RWPE1 (cell line): ENCODE results near the gene ARHGEF19.

Source experiments
- CTCF ChIA-PET: fragments of 350-600 bp; sonication (Branson Sonifier 250); formaldehyde crosslinking; extraction: SDS; loops from one replicate; lab custom pipeline; 2021; lab: Yijun Ruan, JAX
- POLR2A ChIA-PET: fragments of 400-600 bp; formaldehyde crosslinking; extraction: SDS; loops from one replicate; lab custom pipeline; 2020; ENCODE audit warnings: antibody characterized with exemption; ENCODE audit not compliant: low non-redundant PET; lab: Yijun Ruan, JAX
- DNase-seq: peaks from one replicate; pipeline ENCODE4 v3.0.0; 2012; ENCODE audit warnings: low spot score
- H3K27ac ChIP-seq: fragments of 450-650 bp; 2 replicates; pipeline ENCODE4 v1.5.1; 2017
- TF ChIP-seq, protein P1 (sequence below): fragments of 450-650 bp; conservative IDR thresholded peaks from 2 replicates; pipeline ENCODE4 v1.5.1; 2017; ENCODE audit warnings: low read depth, mild to moderate bottlenecking

The ARHGEF19 gene

GRCh38 chr1:16211824-16212223 is 628 bp downstream of the ARHGEF19 start:
- H3K27ac ChIP-seq: no peak overlapping the region

DNA sequence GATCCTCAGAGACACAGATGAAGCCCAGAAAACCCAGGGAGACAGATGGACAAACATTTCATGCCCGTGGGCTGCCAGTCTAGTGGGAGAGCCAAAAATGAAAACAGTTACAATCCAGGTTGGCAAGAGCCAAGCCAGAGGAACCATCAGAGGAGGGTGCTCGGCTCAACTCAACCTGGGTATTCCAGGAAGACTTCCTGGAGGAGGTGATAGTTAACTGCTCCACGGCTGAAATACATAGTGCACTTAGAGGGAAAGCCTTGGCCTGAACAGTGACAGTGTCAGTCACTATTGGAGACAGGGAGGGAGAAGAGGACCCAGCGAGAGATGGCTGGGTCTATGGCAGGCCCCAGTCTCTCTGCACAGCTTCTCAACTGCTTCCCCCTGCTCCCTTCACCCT is 1.9 kb downstream of the ARHGEF19 start:
- DNase-seq: no peak
- CTCF ChIA-PET: interaction anchor here (0.6 kb wide), 1 partner anchor 153 kb away, joined by 3 read pairs; no protein-coding TSS in a partner anchor
- POLR2A ChIA-PET: no interaction called here
- TF ChIP-seq, protein P1, sequence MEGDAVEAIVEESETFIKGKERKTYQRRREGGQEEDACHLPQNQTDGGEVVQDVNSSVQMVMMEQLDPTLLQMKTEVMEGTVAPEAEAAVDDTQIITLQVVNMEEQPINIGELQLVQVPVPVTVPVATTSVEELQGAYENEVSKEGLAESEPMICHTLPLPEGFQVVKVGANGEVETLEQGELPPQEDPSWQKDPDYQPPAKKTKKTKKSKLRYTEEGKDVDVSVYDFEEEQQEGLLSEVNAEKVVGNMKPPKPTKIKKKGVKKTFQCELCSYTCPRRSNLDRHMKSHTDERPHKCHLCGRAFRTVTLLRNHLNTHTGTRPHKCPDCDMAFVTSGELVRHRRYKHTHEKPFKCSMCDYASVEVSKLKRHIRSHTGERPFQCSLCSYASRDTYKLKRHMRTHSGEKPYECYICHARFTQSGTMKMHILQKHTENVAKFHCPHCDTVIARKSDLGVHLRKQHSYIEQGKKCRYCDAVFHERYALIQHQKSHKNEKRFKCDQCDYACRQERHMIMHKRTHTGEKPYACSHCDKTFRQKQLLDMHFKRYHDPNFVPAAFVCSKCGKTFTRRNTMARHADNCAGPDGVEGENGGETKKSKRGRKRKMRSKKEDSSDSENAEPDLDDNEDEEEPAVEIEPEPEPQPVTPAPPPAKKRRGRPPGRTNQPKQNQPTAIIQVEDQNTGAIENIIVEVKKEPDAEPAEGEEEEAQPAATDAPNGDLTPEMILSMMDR: no peak
- no peak overlapping the region for H3K27ac ChIP-seq

More at GRCh38 chr1:16211824-16212223, 628 bp downstream of the ARHGEF19 start:
- POLR2A ChIA-PET: interaction anchor here (0.5 kb wide), 1 partner anchor 375 kb away, joined by 4 read pairs; no protein-coding TSS in a partner anchor
- no peak for DNase-seq
- CTCF ChIA-PET: interaction anchor here (0.6 to 1.9 kb wide), 5 partner anchors 23 to 37 kb away, joined by 3 to 6 read pairs (median 5); no protein-coding TSS in a partner anchor
- TF ChIP-seq, protein P1: no peak

GRCh38 chr1:16209847-16210407 is 2.5 kb downstream of the ARHGEF19 start:
- H3K27ac ChIP-seq: 0 out of 2 replicates have a peak overlapping the region, but pooled peaks have one; percentile 1
- CTCF ChIA-PET: no interaction called here
- DNase-seq: no peak
- TF ChIP-seq, protein P1: no peak
- POLR2A ChIA-PET: no interaction called here

- no peak for DNase-seq
- TF ChIP-seq, protein P1: no peak
- CTCF ChIA-PET: no interaction called here
- peak overlapping the region; percentile 92; the same call in 1 of the 2 replicates for H3K27ac ChIP-seq
- POLR2A ChIA-PET: no interaction called here
Measured at GRCh38 chr1:16209132-16209846, 3.2 kb downstream of the ARHGEF19 start.

DNA sequence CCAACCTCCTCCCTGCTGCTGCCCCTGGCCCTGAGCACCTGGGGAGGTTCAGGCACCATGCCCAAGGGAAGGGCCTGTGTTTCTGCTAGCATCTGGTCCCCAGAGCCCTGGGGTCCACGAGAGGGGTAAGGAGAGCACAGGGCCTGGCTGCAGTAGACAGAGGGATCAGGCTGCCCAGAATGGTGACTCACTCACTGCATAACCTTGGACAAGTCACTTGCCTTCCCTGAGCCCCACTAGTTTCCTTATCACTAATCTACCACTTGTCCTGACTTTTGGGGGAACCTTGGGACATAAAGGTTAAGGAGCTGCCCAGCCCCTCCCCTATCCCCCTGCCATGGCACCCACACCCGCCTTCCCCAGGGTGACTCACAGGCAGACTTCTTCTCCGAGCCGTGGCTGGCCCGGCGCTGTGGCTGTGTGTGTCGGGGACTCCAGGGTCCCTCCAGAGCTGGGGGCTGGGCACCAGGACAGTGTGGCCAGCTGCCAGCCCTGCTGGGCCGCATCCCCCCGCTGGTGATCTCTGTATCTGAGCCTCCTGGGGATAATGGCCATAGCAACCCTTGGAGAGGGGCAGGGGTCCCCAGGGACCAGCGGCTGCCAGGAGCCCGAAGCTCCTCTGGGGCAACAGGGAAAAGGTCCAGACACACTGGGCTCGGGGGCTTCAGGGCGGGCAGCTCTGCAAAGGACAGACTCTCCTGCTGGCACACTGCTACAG is 4.0 kb downstream of the ARHGEF19 start:
- ChIA-PET CTCF (interaction anchor here (1.1 to 1.3 kb wide), 2 partner anchors 126 to 155 kb away, joined by 3 to 4 read pairs; no protein-coding TSS in a partner anchor), POLR2A (interaction anchor here (0.6 kb wide), 1 partner anchor 34 kb away, joined by 4 read pairs; no protein-coding TSS in a partner anchor)
- H3K27ac ChIP-seq: peak overlapping the region; percentile 92
- TF ChIP-seq, protein P1: no peak
- DNase-seq: no peak
